HepG2 (cell line): ENCODE results near the gene MARS1.

Source experiments
- CENPT ChIP-seq: sonication (generic); formaldehyde crosslinking; IDR thresholded peaks from 2 replicates; pipeline ENCODE4 v1.8.0; 2022; ENCODE audit warnings: low read depth, mild to moderate bottlenecking, moderate library complexity, missing genetic modification reagents
- CHD2 ChIP-seq: IDR thresholded peaks from 2 replicates; pipeline ENCODE4 v1.6.1; 2011; ENCODE audit warnings: low read depth, low read length, improper control_type of control experiment
- CTCF ChIP-seq: sonication (generic); formaldehyde crosslinking; IDR thresholded peaks from 2 replicates; pipeline ENCODE4 v1.5.0; 2020; ENCODE audit warnings: mild to moderate bottlenecking, missing genetic modification reagents, moderate library complexity
- EZH2 ChIP-seq: conservative IDR thresholded peaks from 2 replicates; pipeline ENCODE4 v1.6.1; 2012; ENCODE audit warnings: mild to moderate bottlenecking, low read depth, low read length, moderate library complexity
- FOXA1 ChIP-seq, 2 experiments: fragments of 450-650 bp in 1 of 2; sonication (generic) in 1 of 2; formaldehyde crosslinking in 1 of 2; IDR thresholded peaks; 2 replicates each; pipeline versions ENCODE4 v1.4.0 to v1.6.1; 2016 to 2020; ENCODE audit warnings: missing genetic modification reagents in 1 of 2
- HNRNPK ChIP-seq: fragments of 200-400 bp; formaldehyde crosslinking; IDR thresholded peaks from 2 replicates; pipeline ENCODE4 v1.6.1; 2018; ENCODE audit warnings: low read length, low read depth, moderate library complexity, mild to moderate bottlenecking; ENCODE audit not compliant: poor library complexity, severe bottlenecking
- TAF1 ChIP-seq: sonication (generic); formaldehyde crosslinking; IDR thresholded peaks from 2 replicates; pipeline ENCODE4 v1.4.0; 2020; ENCODE audit warnings: missing genetic modification reagents
- ZBTB8A ChIP-seq: sonication (generic); formaldehyde crosslinking; IDR thresholded peaks from 2 replicates; pipeline ENCODE4 v1.4.0; 2020; ENCODE audit warnings: mild to moderate bottlenecking, low read depth, missing genetic modification reagents, borderline replicate concordance
- ZFP37 ChIP-seq: sonication (generic); formaldehyde crosslinking; IDR thresholded peaks from 2 replicates; pipeline ENCODE4 v1.4.0; 2020; ENCODE audit warnings: missing genetic modification reagents, borderline replicate concordance
- ZNF274 ChIP-seq: sonication (generic); formaldehyde crosslinking; IDR thresholded peaks from 2 replicates; pipeline ENCODE4 v1.5.1; 2020; ENCODE audit warnings: mild to moderate bottlenecking, missing genetic modification reagents
- ZNF746 ChIP-seq: sonication (generic); formaldehyde crosslinking; IDR thresholded peaks from 2 replicates; pipeline ENCODE4 v1.8.0; 2022; ENCODE audit warnings: mild to moderate bottlenecking, missing genetic modification reagents

- TF ChIP-seq CHD2 (no peak), ZFP37 (CRISPR knock-in tag) (no peak), HNRNPK (no peak), EZH2 (no peak), ZBTB8A (no peak), CENPT (CRISPR knock-in tag) (no peak), ZNF274 (no peak), CTCF (CRISPR knock-in tag) (no peak), ZNF746 (CRISPR knock-in tag) (no peak), FOXA1 (IDR thresholded peaks at IDR 0.05) (no peak), FOXA1 (CRISPR knock-in tag; IDR thresholded peaks at IDR 0.05) (no peak), TAF1 (no peak)
Observed at GRCh38 chr12:57547288-57548012, 59.6 kb downstream of the MARS1 start.
